ENCODE measurements around the gene GRIN2C. TPM values are rescaled to one million over a fixed set of nuclear protein-coding genes. Genes with fewer than 3 reads are reported as not detected.

Gene GRIN2C
- total and polyA plus RNA-seq, 4 donors: 0.01 to 0.03 (median 0.02) TPM; not detected in 1

DNA sequence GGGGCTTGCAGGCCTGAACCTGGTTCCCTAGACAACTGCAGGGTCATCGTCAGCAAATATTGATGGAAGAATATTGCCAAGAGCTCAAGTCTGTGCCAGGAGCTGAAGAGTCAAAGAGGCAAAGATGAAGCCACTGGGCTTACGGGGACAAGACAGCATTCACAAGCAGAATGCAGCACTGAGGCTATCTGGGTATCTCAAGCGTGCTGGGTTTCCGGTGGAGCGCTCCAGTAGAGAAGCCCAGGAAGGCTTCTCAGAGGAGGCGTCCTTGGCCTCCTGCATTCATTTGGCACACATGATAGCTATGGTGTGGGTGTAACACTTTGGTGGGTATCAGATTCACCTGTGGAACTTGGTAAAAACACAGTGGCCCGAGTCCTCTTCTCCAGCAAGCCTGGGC lies 30.9 kb upstream of the GRIN2C start:
- peaks cover 9 to 49% (median 36%) of the 10 kb centered on the region in 3 donors for H3K27me3 ChIP-seq (ENCODE audit: control insufficient read depth in 3 of 3, insufficient read depth in 3 of 3, low read length in 2 of 3)
- H3K4me1 ChIP-seq (ENCODE audit: control insufficient read depth in 5 of 5, insufficient read depth in 5 of 5, low read length in 5 of 5): peaks cover 0 to 11% (median 0%) of the 10 kb centered on the region in 5 donors
- TF ChIP-seq, protein P1, sequence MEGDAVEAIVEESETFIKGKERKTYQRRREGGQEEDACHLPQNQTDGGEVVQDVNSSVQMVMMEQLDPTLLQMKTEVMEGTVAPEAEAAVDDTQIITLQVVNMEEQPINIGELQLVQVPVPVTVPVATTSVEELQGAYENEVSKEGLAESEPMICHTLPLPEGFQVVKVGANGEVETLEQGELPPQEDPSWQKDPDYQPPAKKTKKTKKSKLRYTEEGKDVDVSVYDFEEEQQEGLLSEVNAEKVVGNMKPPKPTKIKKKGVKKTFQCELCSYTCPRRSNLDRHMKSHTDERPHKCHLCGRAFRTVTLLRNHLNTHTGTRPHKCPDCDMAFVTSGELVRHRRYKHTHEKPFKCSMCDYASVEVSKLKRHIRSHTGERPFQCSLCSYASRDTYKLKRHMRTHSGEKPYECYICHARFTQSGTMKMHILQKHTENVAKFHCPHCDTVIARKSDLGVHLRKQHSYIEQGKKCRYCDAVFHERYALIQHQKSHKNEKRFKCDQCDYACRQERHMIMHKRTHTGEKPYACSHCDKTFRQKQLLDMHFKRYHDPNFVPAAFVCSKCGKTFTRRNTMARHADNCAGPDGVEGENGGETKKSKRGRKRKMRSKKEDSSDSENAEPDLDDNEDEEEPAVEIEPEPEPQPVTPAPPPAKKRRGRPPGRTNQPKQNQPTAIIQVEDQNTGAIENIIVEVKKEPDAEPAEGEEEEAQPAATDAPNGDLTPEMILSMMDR (IDR thresholded peaks at IDR 0.05; ENCODE audit: control extremely low read depth, extremely low read depth): no peak
- no peaks in the 10 kb centered on the region for H3K9me3 ChIP-seq (ENCODE audit: control insufficient read depth in 4 of 4, insufficient read depth in 3 of 4, low read length in 3 of 4)
- H3K36me3 ChIP-seq (ENCODE audit: control insufficient read depth in 4 of 4, insufficient read depth in 4 of 4, low read length in 4 of 4): no peaks in the 10 kb centered on the region
- no peak for ATAC-seq (ENCODE audit: insufficient read depth, low FRiP score)
- no peak overlapping the region for H3K27ac ChIP-seq (ENCODE audit: low read depth in 1 of 2, low read length in 1 of 2)
- no peak overlapping the region for H3K9ac ChIP-seq (ENCODE audit: insufficient read depth in 1 of 2, low read length in 2 of 2)
- WGBS, 2 donors: 91 to 97% methylated on average over 7 of the region's 7 CpGs
- DNase-seq: no peak
- H3K4me3 ChIP-seq: no peak overlapping the region

DNA sequence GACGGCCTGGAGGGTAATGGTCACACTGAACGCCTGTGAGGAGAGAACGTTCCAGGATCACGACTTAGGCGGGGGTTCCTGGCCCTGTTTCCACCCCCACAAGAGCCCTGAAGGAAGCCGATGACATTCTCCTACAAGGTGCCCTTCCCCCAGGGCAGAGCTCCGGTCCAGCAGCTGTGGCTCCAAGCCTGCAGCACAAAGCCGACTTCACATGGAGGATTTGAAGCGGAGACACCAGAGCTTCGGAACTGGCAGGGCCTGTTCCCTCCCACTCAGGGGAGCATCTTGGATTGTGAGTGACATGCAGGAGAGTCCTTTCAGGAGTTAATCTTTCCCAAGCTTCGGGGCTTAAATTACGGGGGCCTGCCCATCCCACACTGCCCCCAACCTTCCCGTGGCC lies 28.8 kb upstream of the GRIN2C start:
- H3K27me3 ChIP-seq (ENCODE audit: control insufficient read depth in 3 of 3, insufficient read depth in 3 of 3, low read length in 2 of 3): peaks cover 9 to 33% (median 19%) of the 10 kb centered on the region in 3 donors

DNA sequence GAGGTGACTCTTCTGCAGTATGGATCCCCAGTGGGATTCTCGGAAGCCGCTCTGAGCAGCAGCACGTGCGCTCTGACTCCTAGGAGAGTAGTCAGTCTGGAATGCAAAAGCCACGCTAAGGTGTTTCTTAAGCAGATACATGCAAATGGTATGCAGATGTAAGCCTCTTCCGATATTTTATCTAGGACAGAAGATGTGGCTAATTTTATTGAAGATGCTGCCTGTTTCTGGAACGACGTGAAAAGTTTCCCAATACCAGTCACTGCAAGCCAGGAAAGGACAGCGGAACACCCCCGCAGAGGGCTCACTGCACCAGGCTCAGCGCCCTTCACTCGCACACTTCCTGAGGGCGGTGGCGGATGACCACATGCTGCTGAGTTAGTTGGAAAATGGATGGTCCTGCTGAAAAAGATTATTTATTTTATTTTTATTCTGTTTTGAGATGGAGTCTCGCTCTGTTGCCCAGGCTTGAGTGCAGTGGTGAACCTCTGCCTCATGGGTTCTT lies 23.6 kb upstream of the GRIN2C start:
- no peak for ATAC-seq (ENCODE audit: insufficient read depth, low FRiP score)
- WGBS, 2 donors: 48 to 54% methylated on average over 15 of the region's 15 CpGs
- no peak overlapping the region for H3K4me3 ChIP-seq
- H3K27me3 ChIP-seq (ENCODE audit: control insufficient read depth in 3 of 3, insufficient read depth in 3 of 3, low read length in 2 of 3): peaks cover 0 to 19% (median 4%) of the 10 kb centered on the region in 3 donors
- H3K9me3 ChIP-seq (ENCODE audit: control insufficient read depth in 4 of 4, insufficient read depth in 3 of 4, low read length in 3 of 4): no peaks in the 10 kb centered on the region
- TF ChIP-seq, protein P1 (IDR thresholded peaks at IDR 0.05; ENCODE audit: control extremely low read depth, extremely low read depth): no peak
- no peaks in the 10 kb centered on the region for H3K36me3 ChIP-seq (ENCODE audit: control insufficient read depth in 4 of 4, insufficient read depth in 4 of 4, low read length in 4 of 4)
- no peak overlapping the region for H3K9ac ChIP-seq (ENCODE audit: insufficient read depth in 1 of 2, low read length in 2 of 2)
- no peak for DNase-seq
- no peaks in the 10 kb centered on the region for H3K4me1 ChIP-seq (ENCODE audit: control insufficient read depth in 5 of 5, insufficient read depth in 5 of 5, low read length in 5 of 5)
- H3K27ac ChIP-seq (ENCODE audit: low read depth in 1 of 2, low read length in 1 of 2): no peak overlapping the region

More for the DNA sequence above, 28.8 kb upstream of the GRIN2C start:
- Histone ChIP-seq H3K36me3 (ENCODE audit: control insufficient read depth in 4 of 4, insufficient read depth in 4 of 4, low read length in 4 of 4) (no peaks in the 10 kb centered on the region), H3K27ac (ENCODE audit: low read depth in 1 of 2, low read length in 1 of 2) (no peak overlapping the region), H3K4me1 (ENCODE audit: control insufficient read depth in 5 of 5, insufficient read depth in 5 of 5, low read length in 5 of 5) (peaks cover 0 to 11% (median 0%) of the 10 kb centered on the region in 5 donors), H3K9ac (ENCODE audit: insufficient read depth in 1 of 2, low read length in 2 of 2) (no peak overlapping the region), H3K4me3 (no peak overlapping the region), H3K9me3 (ENCODE audit: control insufficient read depth in 4 of 4, insufficient read depth in 3 of 4, low read length in 3 of 4) (no peaks in the 10 kb centered on the region)
- 61 to 66% methylated on average over 13 of the region's 13 CpGs for WGBS, 2 donors
- ATAC-seq (ENCODE audit: insufficient read depth, low FRiP score) (no peak), DNase-seq (no peak)
- TF ChIP-seq, protein P1 (IDR thresholded peaks at IDR 0.05; ENCODE audit: control extremely low read depth, extremely low read depth): no peak
